ENCODE results near the gene CSMD2.

The CSMD2 gene

GRCh38 chr1:33867684-33868083 lies 297.3 kb downstream of the CSMD2 start:
- in situ Hi-C loops (cut with MboI; ENCODE audit: low sequenced_read_pairs): no loop called here

- in situ Hi-C loops (cut with MboI; ENCODE audit: low sequenced_read_pairs): no loop called here
Observed at GRCh38 chr1:33866281-33866680, 298.7 kb downstream of the CSMD2 start.

DNA sequence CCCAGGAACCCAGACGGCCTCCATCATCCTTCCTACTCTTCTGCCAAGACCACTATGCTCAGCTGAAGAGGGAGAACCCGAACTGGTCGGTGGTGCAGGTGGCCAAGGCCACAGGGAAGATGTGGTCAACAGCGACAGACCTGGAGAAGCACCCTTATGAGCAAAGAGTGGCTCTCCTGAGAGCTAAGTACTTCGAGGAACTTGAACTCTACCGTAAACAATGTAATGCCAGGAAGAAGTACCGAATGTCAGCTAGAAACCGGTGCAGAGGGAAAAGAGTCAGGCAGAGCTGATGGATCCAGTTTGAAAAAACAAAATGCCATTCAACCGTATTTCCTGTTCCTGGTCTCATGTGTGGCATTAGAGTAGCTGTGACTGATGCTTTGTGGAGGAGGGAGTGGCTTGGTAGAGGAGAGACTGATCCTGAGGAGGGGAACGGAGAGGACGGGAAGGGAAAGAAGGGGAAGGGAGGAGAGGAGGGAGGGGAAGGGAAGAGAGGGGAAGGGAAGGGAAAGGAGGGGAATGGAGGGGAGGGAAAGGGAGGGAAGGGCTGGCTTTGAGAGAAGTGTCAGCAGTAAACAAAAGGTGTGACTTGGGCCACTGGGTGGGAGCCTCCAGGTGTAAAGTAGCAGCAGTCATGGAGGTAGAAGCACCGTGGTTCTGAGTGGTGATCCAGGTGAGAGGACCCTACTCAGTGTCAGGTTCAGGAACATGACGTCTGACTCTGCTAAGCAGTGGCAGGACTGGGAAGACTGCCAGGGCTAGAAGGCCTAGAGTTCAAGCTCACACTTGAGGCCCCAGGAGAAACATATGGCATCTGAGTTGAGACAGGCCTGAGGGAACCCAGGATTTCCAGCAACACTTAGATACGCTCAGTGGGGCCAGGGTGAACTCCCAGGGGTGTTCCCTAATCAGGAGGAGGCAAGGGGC lies 300.3 kb downstream of the CSMD2 start:
- in situ Hi-C loops (cut with MboI; ENCODE audit: low sequenced_read_pairs): no loop called here

- in situ Hi-C loops (cut with MboI; ENCODE audit: low sequenced_read_pairs): no loop called here
Observed at GRCh38 chr1:33863779-33864178, 301.3 kb downstream of the CSMD2 start, which contains the start of gene HMGB4. TSS of gene HMGB4 (plus strand) at chr1:33864079. CDS start at chr1:33864192, 113 bp downstream.

- in situ Hi-C loops (cut with MboI; ENCODE audit: low sequenced_read_pairs): no loop called here
Observed at GRCh38 chr1:33860671-33861070, 304.4 kb downstream of the CSMD2 start.

- in situ Hi-C loops (cut with MboI; ENCODE audit: low sequenced_read_pairs): no loop called here
Observed at GRCh38 chr1:33854091-33854490, 310.9 kb downstream of the CSMD2 start.

DNA sequence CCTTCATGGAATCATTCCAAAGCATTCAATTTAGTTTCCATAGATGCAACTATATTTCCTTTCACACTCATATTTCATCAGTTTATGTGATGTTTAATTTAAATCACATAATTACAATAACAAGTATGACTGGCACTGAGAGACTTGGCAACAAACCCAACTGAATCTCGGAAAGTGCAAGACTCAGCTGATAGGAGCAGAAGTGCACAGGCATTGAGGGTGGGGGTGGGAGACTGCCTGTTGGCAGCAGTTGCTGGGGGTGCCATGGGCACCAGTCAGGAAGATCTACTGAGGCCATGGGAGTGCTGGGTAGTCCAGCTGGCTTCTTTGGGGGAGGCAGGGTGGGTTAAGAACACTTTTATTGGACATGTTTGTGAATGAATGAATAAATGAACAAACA lies 311.6 kb downstream of the CSMD2 start:
- in situ Hi-C loops (cut with MboI; ENCODE audit: low sequenced_read_pairs): no loop called here

DNA sequence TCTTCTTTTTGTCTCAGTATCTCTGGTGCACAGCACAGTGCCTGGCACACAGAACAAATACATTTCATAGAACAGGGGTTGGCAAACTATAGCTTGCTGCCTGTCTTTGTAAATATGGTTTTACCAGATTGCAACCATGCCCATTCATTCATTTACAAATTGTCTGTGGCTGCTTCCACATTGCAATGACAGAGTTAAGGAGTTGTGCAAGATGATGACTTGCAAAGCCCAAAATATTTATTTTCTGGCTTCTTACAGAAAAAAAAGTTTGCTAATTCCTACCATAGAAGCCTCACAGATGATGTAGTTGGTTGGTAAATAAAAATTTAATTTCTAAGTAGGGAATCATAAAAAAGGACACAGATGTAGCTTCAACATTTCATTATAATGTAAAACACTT lies 312.3 kb downstream of the CSMD2 start:
- in situ Hi-C loops (cut with MboI; ENCODE audit: low sequenced_read_pairs): no loop called here

GRCh38 chr1:33850481-33850880 lies 314.5 kb downstream of the CSMD2 start:
- in situ Hi-C loops (cut with MboI; ENCODE audit: low sequenced_read_pairs): no loop called here

DNA sequence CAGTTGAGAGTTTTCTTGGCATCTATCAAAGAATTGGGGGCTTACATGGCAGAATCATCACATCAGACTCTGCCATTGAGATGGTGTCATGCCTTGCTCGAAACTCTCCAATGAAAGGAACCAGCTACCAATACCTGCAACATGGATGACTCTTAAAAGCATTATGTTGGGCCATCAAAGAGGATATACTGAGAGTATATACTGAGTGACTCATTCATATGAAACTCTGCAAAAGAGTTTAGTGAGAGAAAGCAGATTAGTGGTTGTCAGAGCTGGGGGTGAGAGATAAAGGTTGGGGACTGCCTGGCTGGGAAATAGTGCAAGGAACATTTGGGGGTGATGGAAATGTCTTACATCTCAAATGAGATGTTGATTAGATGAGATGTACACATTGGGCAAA lies 315.8 kb downstream of the CSMD2 start:
- in situ Hi-C loops (cut with MboI; ENCODE audit: low sequenced_read_pairs): no loop called here

DNA sequence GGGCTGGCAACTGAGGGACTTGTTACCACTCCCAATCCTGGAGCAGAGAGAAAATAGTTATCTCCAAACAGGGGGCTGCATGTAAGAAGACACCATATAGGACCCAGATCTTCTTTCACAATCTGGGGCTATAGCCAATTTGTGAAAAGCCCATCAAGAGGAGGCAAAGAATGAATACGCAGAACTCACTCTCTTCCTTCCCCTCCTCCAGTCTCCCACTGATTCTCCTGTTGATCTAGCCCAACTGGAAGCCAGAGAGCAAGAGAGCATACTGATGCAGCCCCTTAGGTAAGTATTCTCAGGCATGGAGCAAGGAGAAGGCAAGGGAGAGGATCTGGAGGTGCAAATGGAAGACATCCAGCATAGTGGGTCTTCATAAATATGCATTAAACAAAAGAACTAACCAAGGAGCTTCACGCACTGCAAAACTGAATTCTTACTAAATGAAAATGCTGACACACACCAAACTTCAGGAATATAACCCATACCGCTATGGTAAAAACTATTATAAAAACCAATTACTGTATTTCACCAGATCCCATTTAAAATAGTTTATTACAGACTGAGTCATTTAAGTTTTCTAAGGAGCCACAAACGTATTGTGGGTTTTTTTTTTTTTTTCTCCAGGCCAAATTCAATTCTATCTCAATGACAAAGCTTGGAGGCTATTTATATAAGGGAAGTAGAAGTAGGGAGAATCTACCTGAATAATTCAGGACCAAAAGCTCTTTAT lies 316.7 kb downstream of the CSMD2 start:
- in situ Hi-C loops (cut with MboI; ENCODE audit: low sequenced_read_pairs): no loop called here

DNA sequence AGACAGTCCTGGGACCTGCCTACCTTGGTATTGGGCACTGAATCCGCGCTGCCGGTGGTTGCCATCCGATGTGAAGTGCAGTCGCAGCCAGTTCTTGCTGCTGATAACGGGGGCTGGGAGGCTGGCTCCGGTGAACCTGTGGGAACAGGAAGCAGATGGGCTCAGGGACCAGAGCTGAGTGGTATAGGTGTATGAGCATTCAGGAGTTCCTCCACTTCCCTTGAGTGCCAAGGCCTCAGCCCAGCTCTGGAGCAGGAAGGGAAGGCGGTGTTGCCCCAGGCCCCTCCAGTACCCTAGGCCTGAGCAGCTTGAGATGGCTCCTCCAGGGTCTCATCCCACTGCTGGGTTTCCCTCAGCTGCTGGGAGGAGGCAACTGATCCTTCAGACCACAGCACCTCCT lies 318.2 kb downstream of the CSMD2 start:
- in situ Hi-C loops (cut with MboI; ENCODE audit: low sequenced_read_pairs): no loop called here

DNA sequence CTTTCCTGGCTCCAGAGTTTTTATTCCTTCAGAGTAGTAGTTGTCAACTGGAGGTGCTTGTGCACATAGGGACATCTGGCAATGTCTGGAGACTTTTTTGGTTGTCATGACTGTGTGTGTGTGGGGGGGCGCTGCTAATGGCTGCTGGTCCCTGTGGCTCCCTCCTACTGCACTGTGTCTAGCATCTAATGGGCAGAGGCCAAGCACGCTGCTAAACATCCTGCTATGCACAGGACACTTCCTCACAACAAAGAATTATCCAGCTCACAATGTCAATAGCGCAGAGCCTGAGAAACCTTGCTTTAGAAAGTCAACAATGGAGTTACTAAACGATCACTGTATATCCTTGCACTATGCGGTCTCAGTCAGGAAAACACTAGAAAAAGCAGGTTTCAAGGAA lies 320.9 kb downstream of the CSMD2 start:
- in situ Hi-C loops (cut with MboI; ENCODE audit: low sequenced_read_pairs): no loop called here

GRCh38 chr1:33842348-33842747 lies 322.7 kb downstream of the CSMD2 start:
- in situ Hi-C loops (cut with MboI; ENCODE audit: low sequenced_read_pairs): no loop called here

- in situ Hi-C loops (cut with MboI; ENCODE audit: low sequenced_read_pairs): no loop called here
Observed at GRCh38 chr1:33841494-33841893, 323.5 kb downstream of the CSMD2 start.

DNA sequence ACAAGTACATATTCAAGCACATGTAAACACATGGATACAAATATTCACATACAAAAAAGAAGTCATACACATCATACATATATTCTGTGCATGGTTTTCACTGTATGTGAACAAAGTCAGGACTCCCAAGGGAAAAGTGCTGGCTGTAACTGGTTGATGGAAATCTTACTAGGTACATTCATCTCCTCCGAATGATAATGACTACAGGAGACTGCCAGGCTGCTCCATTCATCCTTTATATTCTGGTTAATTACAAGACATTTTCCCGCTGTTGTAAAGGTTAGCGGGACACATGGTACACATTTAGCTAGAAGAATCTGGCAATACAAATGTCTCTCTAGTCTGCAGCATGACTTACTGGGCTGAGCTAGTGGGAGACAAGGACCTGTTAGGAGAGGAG lies 327.4 kb downstream of the CSMD2 start:
- in situ Hi-C loops (cut with MboI; ENCODE audit: low sequenced_read_pairs): no loop called here

GRCh38 chr1:33836911-33837310 lies 328.1 kb downstream of the CSMD2 start:
- in situ Hi-C loops (cut with MboI; ENCODE audit: low sequenced_read_pairs): no loop called here

GRCh38 chr1:33828654-33829053 lies 336.4 kb downstream of the CSMD2 start:
- in situ Hi-C loops (cut with MboI; ENCODE audit: low sequenced_read_pairs): no loop called here

DNA sequence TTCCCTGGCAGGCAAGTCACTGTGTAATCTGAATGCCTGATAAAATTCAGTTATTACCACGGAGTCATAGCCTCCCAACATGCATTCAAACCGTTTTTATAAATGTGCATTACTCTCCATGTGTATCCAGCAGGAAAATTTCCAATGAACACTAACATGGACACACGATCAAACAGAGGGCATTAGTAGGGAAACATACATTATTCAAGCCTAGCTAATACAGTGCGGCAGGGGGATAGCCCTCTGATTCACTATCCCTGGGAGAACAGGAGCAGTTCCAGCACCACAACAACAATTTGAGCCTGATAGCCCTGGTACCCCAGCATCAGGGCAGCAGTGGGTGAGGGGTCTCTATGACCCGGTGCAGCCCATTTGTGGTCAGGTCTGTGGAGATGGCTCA lies 337.0 kb downstream of the CSMD2 start:
- in situ Hi-C loops (cut with MboI; ENCODE audit: low sequenced_read_pairs): no loop called here

GRCh38 chr1:33826711-33827110 lies 338.3 kb downstream of the CSMD2 start:
- in situ Hi-C loops (cut with MboI; ENCODE audit: low sequenced_read_pairs): no loop called here

- in situ Hi-C loops (cut with MboI; ENCODE audit: low sequenced_read_pairs): no loop called here
Observed at GRCh38 chr1:33826311-33826710, 338.7 kb downstream of the CSMD2 start.

- in situ Hi-C loops (cut with MboI; ENCODE audit: low sequenced_read_pairs): no loop called here
Observed at GRCh38 chr1:33825506-33825905, 339.5 kb downstream of the CSMD2 start.

All from HL-60/S4 treated with phorbol 12-myristate 13-acetate at 8.2 ng/mL for 4 days and 3 days (cell line).